HG03432 (cell line): Measurements from ENCODE around the gene DOK5.
A peak's percentile ranks its signal among the peaks of the same experiment; 100 is the strongest.

Source experiments
- ATAC-seq: cut with Tn5 transposase; IDR thresholded peaks from one replicate; pipeline ENCODE4 v1.9.1; 2021; ENCODE audit warnings: mild to moderate bottlenecking, moderate library complexity; ENCODE audit not compliant: unreplicated experiment

The DOK5 gene

GRCh38 chr20:54606380-54606779 is 131.0 kb downstream of the DOK5 start:
- ATAC-seq = no peak

GRCh38 chr20:54608039-54608745 is 132.8 kb downstream of the DOK5 start:
- ATAC-seq = no peak

GRCh38 chr20:54608943-54609342 is 133.6 kb downstream of the DOK5 start:
- no peak for ATAC-seq

GRCh38 chr20:54611708-54612412 is 136.5 kb downstream of the DOK5 start:
- ATAC-seq = no peak

GRCh38 chr20:54618412-54618811 is 143.0 kb downstream of the DOK5 start:
- no peak for ATAC-seq

GRCh38 chr20:54619181-54619580 is 143.8 kb downstream of the DOK5 start:
- ATAC-seq = no peak

- ATAC-seq = no peak
Observed at GRCh38 chr20:54619682-54620081, 144.3 kb downstream of the DOK5 start.

- no peak for ATAC-seq
Observed at GRCh38 chr20:54620611-54621010, 145.2 kb downstream of the DOK5 start.

- no peak for ATAC-seq
Observed at GRCh38 chr20:54622333-54623295, 147.2 kb downstream of the DOK5 start.

GRCh38 chr20:54623991-54624569 is 148.7 kb downstream of the DOK5 start:
- no peak for ATAC-seq

GRCh38 chr20:54624706-54625390 is 149.5 kb downstream of the DOK5 start:
- no peak for ATAC-seq

- no peak for ATAC-seq
Observed at GRCh38 chr20:54625497-54625896, 150.1 kb downstream of the DOK5 start.

- ATAC-seq = no peak
Observed at GRCh38 chr20:54626126-54626525, 150.7 kb downstream of the DOK5 start.

- ATAC-seq = no peak
Observed at GRCh38 chr20:54629632-54630031, 154.2 kb downstream of the DOK5 start.

- ATAC-seq = no peak
Observed at GRCh38 chr20:54630582-54630981, 155.2 kb downstream of the DOK5 start.

- ATAC-seq = no peak
Observed at GRCh38 chr20:54631059-54631458, 155.7 kb downstream of the DOK5 start.

- peak; percentile 97 for ATAC-seq
Observed at GRCh38 chr20:54633374-54634355, 158.3 kb downstream of the DOK5 start.

GRCh38 chr20:54636575-54636974 is 161.2 kb downstream of the DOK5 start:
- no peak for ATAC-seq

GRCh38 chr20:54639941-54640340 is 164.5 kb downstream of the DOK5 start:
- ATAC-seq = no peak
